Common myeloid progenitor, CD34-positive (primary cell): ENCODE results near the gene OTX1.

Source experiments
- CTCF ChIA-PET: fragments of 350-600 bp; sonication (Branson Sonifier 250); formaldehyde crosslinking; loops from one replicate; lab custom pipeline; 2021; ENCODE audit warnings: antibody characterized with exemption; lab: Charles Lee
- POLR2A ChIA-PET: fragments of 350-600 bp; sonication (Branson Sonifier 250); formaldehyde crosslinking; loops from one replicate; lab custom pipeline; 2021; ENCODE audit warnings: antibody characterized with exemption; lab: Charles Lee
- DNase-seq, 3 donors: peaks; one replicate each; pipeline versions ENCODE4 v3.0.0 to v3.0.0-alpha.2; 2013
- H3K27ac ChIP-seq, 2 experiments: 1 replicate in 1 of 2; 2 replicates in 1 of 2; pipeline ENCODE4 v1.7.0; 2013; ENCODE audit warnings: inconsistent platforms in 2 of 2, low read length in 2 of 2, mild to moderate bottlenecking in 2 of 2, low read depth in 1 of 2, moderate library complexity in 1 of 2; ENCODE audit not compliant: severe bottlenecking in 2 of 2, insufficient read depth in 1 of 2, poor library complexity in 1 of 2
- H3K27me3 ChIP-seq, 5 experiments: replicated peaks in 2 of 5; 1 replicate in 3 of 5; 2 replicates in 2 of 5; pipeline versions ENCODE4 v1.6.1 to v1.7.0; 2013; ENCODE audit warnings: low read length in 4 of 5, mild to moderate bottlenecking in 2 of 5, moderate library complexity in 2 of 5, inconsistent platforms in 1 of 5; ENCODE audit not compliant: insufficient read depth in 5 of 5, control insufficient read depth in 4 of 5
- H3K36me3 ChIP-seq, 4 experiments: 1 replicate in 2 of 4; 2 replicates in 2 of 4; pipeline versions ENCODE4 v1.6.1 to v1.7.0; 2013; ENCODE audit warnings: low read length in 3 of 4, control low read depth in 1 of 4, mild to moderate bottlenecking in 1 of 4; ENCODE audit not compliant: control insufficient read depth in 4 of 4, insufficient read depth in 4 of 4
- H3K4me1 ChIP-seq, 4 experiments: 1 replicate in 3 of 4; 2 replicates in 1 of 4; pipeline versions ENCODE4 v1.6.1 to v1.7.1; 2013; ENCODE audit warnings: low read length in 3 of 4, mild to moderate bottlenecking in 3 of 4, control low read depth in 1 of 4, inconsistent platforms in 1 of 4, moderate library complexity in 1 of 4; ENCODE audit not compliant: control insufficient read depth in 4 of 4, insufficient read depth in 4 of 4; ENCODE audit errors: control extremely low read depth in 1 of 4
- H3K4me3 ChIP-seq, 7 experiments: 1 replicate in 4 of 7; 2 replicates in 3 of 7; pipeline versions ENCODE4 v1.5.1 to v1.7.0; 2013; ENCODE audit warnings: mild to moderate bottlenecking in 7 of 7, low read length in 6 of 7, moderate library complexity in 6 of 7, inconsistent platforms in 2 of 7, low read depth in 2 of 7, control low read depth in 1 of 7; ENCODE audit not compliant: insufficient read depth in 4 of 7, control insufficient read depth in 1 of 7; ENCODE audit errors: extremely low read depth in 1 of 7
- H3K9me3 ChIP-seq, 5 experiments: 1 replicate in 4 of 5; 2 replicates in 1 of 5; pipeline versions ENCODE4 v1.6.1 to v1.7.1; 2013; ENCODE audit warnings: low read length in 4 of 5, mild to moderate bottlenecking in 2 of 5, inconsistent platforms in 1 of 5, low read depth in 1 of 5, moderate library complexity in 1 of 5; ENCODE audit not compliant: control insufficient read depth in 4 of 5, insufficient read depth in 2 of 5; ENCODE audit errors: control extremely low read depth in 1 of 5
- WGBS: methylation state at CpG from one replicate; pipeline ENCODE4 v1.1.5; 2013; ENCODE audit not compliant: insufficient coverage; 5-methylcytosine and 5-hydroxymethylcytosine counted together

Gene OTX1

DNA sequence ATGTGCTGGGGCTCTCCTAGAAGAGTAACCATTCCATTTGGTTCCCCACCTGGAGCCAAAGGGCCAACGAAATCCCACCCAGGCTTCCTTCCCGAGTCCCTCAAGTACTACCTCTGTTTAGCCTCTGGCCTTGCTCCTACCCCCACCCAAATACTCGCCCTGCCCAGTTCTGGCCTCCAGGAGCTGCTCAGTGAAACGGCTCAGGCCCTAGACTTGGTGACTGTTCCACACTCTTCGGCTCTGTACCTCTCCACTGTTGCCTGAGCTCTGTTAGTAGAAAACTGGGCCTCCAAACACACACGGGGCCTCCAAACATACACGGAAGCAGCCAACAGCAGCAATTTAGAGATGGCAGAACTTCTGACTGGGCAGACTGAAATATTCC lies 4.2 kb downstream of the OTX1 start:
- Histone ChIP-seq H3K36me3 (no peaks in the 10 kb centered on the region), H3K27ac (no peak overlapping the region), H3K9me3 (no peaks in the 10 kb centered on the region), H3K4me3 (no peak overlapping the region), H3K27me3 (peaks cover 15 to 98% (median 71%) of the 10 kb centered on the region in 5 experiments), H3K4me1 (peaks cover 0 to 86% (median 75%) of the 10 kb centered on the region in 4 experiments)
- peak in 1 of 3 donors; percentile 20 for DNase-seq
- POLR2A ChIA-PET: no interaction called here
- WGBS: 0% methylated on average over 4 of the region's 7 CpGs
- CTCF ChIA-PET: interaction anchor here (1.1 to 4.1 kb wide), 4 partner anchors 11 to 287 kb away, joined by 3 to 19 read pairs (median 4); no protein-coding TSS in a partner anchor

DNA sequence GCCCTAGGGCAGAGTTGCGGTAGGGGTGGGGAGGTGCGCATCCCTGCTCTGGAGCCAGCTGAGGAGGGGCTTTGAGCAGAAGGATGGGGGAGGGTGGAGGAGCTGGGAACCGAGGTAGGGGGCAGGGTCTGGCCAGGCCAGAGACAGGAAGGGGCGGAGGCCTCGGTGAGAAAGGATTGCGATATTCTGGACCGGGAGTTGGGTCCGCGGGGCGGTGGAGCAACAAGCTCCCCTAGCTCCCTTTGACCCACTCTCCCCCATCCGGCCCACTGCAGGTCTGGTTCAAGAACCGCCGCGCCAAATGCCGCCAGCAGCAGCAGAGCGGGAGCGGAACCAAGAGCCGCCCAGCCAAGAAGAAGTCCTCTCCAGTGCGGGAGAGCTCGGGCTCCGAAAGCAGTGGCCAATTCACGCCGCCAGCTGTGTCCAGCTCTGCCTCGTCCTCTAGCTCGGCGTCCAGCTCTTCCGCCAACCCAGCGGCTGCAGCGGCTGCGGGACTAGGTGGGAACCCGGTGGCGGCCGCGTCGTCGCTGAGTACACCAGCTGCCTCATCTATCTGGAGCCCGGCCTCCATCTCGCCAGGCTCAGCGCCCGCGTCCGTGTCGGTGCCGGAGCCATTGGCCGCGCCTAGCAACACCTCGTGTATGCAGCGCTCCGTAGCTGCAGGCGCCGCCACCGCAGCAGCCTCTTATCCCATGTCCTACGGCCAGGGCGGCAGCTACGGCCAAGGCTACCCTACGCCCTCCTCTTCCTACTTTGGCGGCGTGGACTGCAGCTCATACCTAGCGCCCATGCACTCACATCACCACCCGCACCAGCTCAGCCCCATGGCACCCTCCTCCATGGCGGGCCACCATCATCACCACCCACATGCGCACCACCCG lies 4.8 kb downstream of the OTX1 start:
- H3K4me3 ChIP-seq: peak overlapping the region in 3 of 7 experiments; percentile 14 to 45 (median 26)
- ChIA-PET POLR2A (no interaction called here), CTCF (interaction anchor here (1.1 to 4.1 kb wide), 4 partner anchors 10 to 287 kb away, joined by 3 to 19 read pairs (median 4); no protein-coding TSS in a partner anchor)
- H3K9me3 ChIP-seq: no peaks in the 10 kb centered on the region
- H3K27ac ChIP-seq: no peak overlapping the region
- peaks cover 16 to 99% (median 70%) of the 10 kb centered on the region in 5 experiments for H3K27me3 ChIP-seq
- H3K4me1 ChIP-seq: peaks cover 0 to 80% (median 69%) of the 10 kb centered on the region in 4 experiments
- WGBS: 4% methylated on average over 55 of the region's 63 CpGs
- peak in 1 of 3 donors; percentile 22 for DNase-seq
- H3K36me3 ChIP-seq: no peaks in the 10 kb centered on the region

DNA sequence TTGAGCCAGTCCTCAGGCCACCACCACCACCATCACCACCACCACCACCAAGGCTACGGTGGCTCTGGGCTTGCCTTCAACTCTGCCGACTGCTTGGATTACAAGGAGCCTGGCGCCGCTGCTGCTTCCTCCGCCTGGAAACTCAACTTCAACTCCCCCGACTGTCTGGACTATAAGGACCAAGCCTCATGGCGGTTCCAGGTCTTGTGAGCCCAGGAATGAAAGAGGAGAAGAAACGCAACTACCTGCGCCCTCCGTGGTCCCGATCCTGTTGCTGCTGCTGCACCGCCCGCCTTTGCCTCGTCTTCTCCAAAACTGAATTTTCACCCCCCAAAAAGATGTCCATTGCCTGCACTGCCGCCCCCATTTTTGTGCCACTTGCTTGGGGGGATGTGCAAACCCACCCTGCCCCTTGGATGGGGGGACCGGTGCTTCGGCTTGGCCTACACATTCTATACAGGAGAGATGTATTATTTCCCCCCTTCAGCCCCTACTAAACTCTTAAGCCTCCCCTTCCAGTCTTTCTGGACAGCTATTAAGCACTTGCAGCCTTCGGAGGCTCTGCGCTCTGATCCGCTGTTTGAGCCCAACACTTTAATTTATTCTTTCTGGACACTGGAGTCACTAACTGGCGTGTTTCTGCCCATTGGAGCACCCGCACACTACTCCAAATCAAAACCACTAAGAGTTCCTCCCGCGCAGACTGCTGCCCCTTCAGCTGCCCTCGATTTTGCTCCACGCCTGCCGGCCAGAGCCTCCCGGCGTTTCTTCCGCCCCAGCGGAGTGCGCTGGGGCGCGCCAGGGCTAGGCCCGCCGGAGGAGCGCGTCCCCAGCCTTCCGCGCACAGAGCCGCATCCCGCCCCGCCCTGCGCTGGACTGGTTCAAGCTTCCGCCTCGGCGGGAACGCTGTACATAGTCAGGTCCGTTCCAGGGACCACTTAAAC lies 5.7 kb downstream of the OTX1 start:
- 11% methylated on average over 34 of the region's 49 CpGs for WGBS
- Histone ChIP-seq H3K27me3 (peaks cover 21 to 99% (median 72%) of the 10 kb centered on the region in 5 experiments), H3K9me3 (no peaks in the 10 kb centered on the region), H3K27ac (no peak overlapping the region), H3K36me3 (no peaks in the 10 kb centered on the region), H3K4me3 (peak overlapping the region in 3 of 7 experiments; percentile 4 to 45 (median 26)), H3K4me1 (peaks cover 0 to 72% (median 61%) of the 10 kb centered on the region in 4 experiments)
- ChIA-PET POLR2A (no interaction called here), CTCF (interaction anchor here (1.1 to 4.1 kb wide), 3 partner anchors 9 to 16 kb away, joined by 3 to 19 read pairs (median 6); no protein-coding TSS in a partner anchor)
- peak in 2 of 3 donors; percentile 40 to 43 for DNase-seq

DNA sequence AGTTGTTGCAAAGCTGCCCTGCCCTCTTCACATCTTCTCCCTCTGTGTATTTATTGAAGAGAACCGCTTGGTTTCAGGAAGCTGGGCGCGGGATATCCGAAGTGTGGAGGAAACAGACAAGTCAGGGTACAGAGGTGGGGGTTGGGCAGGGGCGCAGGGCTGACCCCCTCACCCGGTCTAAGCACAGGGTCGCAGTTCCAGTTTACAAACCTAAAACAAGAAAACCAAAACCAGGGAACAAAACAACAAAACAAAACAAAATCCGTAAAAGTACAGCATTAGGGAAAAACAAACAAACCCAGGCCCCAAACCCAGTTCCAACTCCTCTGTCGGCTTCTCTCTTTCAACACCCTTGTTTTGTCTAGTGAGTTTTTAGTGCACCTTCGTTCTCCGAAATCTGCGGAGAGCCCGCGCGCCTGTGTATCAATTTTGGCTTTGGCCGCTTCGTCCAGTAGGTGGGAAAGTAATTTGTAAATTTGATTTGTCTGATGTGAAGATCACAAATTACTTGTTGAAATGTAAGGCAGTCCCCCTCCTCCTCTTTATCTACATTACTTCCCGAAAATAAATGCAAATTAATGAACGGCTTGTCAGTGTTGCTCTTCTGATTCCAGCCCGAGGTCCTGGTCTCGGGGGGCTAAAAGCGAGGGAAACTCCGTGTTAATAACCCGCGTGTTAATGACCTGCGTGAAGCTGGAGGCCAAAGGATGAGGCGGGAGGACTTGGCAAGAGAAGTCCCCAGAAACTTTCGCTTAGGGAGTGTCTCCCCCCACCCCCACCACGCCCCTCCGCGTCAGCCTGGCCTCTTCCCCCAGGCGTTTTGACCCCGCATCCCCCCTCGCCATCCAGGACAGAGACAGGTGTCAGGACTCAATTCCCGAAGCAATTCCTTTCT lies 6.9 kb downstream of the OTX1 start:
- ChIA-PET CTCF (interaction anchor here (1.4 kb wide), 1 partner anchor 10 kb away, joined by 4 read pairs; no protein-coding TSS in a partner anchor), POLR2A (no interaction called here)
- WGBS: 3% methylated on average over 17 of the region's 35 CpGs
- H3K36me3 ChIP-seq: no peaks in the 10 kb centered on the region
- peaks cover 0 to 61% (median 55%) of the 10 kb centered on the region in 4 experiments for H3K4me1 ChIP-seq
- no peaks in the 10 kb centered on the region for H3K9me3 ChIP-seq
- DNase-seq: peak in 2 of 3 donors; percentile 48 to 55
- peaks cover 30 to 99% (median 77%) of the 10 kb centered on the region in 5 experiments for H3K27me3 ChIP-seq
- H3K27ac ChIP-seq: no peak overlapping the region
- no peak overlapping the region for H3K4me3 ChIP-seq

DNA sequence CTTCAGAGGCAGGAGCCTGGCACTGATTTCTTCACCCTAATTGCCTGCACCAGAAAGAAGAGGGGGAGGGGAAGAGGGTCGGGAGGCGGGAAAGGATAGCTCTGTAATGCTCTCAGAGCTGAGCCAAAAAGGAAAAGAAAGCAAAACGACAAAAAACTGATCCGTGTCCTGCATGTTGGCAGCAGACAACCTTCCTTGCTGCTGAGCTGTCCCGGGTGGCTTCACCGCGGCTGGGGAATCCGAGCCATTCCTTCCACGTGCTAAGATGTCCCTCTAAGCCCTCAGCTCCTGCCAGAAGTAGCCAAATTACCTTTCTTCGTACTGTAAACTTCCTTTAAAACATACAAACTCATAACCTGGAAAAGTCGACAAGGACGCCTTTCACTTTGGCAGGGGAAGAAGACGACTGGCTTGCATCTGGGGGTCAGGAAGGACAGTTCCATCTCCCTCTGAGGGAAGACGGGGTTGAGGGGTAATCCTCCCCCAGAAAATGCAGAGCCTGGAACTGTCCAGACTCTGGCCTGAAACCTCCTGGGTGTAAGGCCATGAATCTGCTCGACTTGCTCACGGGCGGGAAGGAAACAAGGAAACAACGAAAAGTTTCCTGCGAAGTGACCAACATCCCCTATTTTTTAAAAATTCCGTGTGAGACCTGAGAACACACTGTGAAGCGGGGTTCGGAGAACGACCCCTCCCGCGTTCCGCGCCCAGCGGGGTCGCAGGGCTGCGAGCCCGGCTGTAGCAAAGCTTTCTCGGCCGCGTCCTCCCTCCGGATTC lies 7.7 kb downstream of the OTX1 start:
- peak in 2 of 3 donors; percentile 53 to 55 for DNase-seq
- Histone ChIP-seq H3K27ac (no peak overlapping the region), H3K27me3 (peaks cover 35 to 99% (median 76%) of the 10 kb centered on the region in 5 experiments), H3K9me3 (peaks cover 0 to 1% (median 0%) of the 10 kb centered on the region in 5 experiments), H3K4me3 (peak overlapping the region in 2 of 7 experiments; percentile 6 to 44), H3K36me3 (no peaks in the 10 kb centered on the region), H3K4me1 (peaks cover 0 to 59% (median 50%) of the 10 kb centered on the region in 4 experiments)
- WGBS: 2% methylated on average over 34 of the region's 35 CpGs
- CTCF ChIA-PET: interaction anchor here (1.4 kb wide), 1 partner anchor 11 kb away, joined by 4 read pairs; no protein-coding TSS in a partner anchor
- POLR2A ChIA-PET: no interaction called here
